OCI-LY1 (cell line): Measurements from ENCODE around the gene MSH6.

Experiments
- H2AFZ ChIP-seq: fragments of 200-600 bp; sonication (generic), shearing (Covaris generic); 2 replicates; pipeline ENCODE4 v1.6.0; 2014; ENCODE audit warnings: antibody characterized with exemption, mild to moderate bottlenecking, low read length
- H3F3A ChIP-seq: fragments of 200-600 bp; sonication (generic), shearing (Covaris generic); 2 replicates; pipeline ENCODE4 v1.6.0; 2014; ENCODE audit warnings: mild to moderate bottlenecking, antibody characterized with exemption, low read length, moderate library complexity; ENCODE audit not compliant: insufficient read depth
- H3K27ac ChIP-seq: fragments of 200-600 bp; sonication (generic); 2 replicates; pipeline ENCODE4 v1.5.1; 2014; ENCODE audit warnings: low read length, mixed run types, mild to moderate bottlenecking, low read depth; ENCODE audit not compliant: poor library complexity, severe bottlenecking
- H3K27me3 ChIP-seq: fragments of 200-600 bp; sonication (generic); 2 replicates; pipeline ENCODE4 v1.6.0; 2014; ENCODE audit warnings: antibody characterized with exemption, mild to moderate bottlenecking, low read length, moderate library complexity; ENCODE audit not compliant: insufficient read depth
- H3K36me3 ChIP-seq: fragments of 200-600 bp; sonication (generic); 2 replicates; pipeline ENCODE4 v1.6.1; 2014; ENCODE audit warnings: mild to moderate bottlenecking, antibody characterized with exemption, low read length, moderate library complexity, mixed read lengths; ENCODE audit not compliant: insufficient read depth
- H3K4me1 ChIP-seq: fragments of 200-600 bp; sonication (generic); 2 replicates; pipeline ENCODE4 v1.5.1; 2014; ENCODE audit warnings: mild to moderate bottlenecking, low read length, moderate library complexity; ENCODE audit not compliant: insufficient read depth, severe bottlenecking
- H3K4me2 ChIP-seq: fragments of 200-600 bp; sonication (generic), shearing (Covaris generic); 2 replicates; pipeline ENCODE4 v1.6.1; 2014; ENCODE audit warnings: low read length
- H3K4me3 ChIP-seq: fragments of 200-600 bp; sonication (generic); 2 replicates; pipeline ENCODE4 v1.5.1; 2014; ENCODE audit warnings: low read length, low read depth, mild to moderate bottlenecking, mixed read lengths; ENCODE audit not compliant: poor library complexity, severe bottlenecking
- H3K79me2 ChIP-seq: fragments of 200-600 bp; shearing (Covaris generic); 2 replicates; pipeline ENCODE4 v1.6.1; 2016; ENCODE audit warnings: mixed run types, low read length, mixed read lengths; ENCODE audit not compliant: insufficient read depth
- H3K9ac ChIP-seq: fragments of 200-600 bp; sonication (generic), shearing (Covaris generic); 2 replicates; pipeline ENCODE4 v1.6.1; 2014; ENCODE audit warnings: mild to moderate bottlenecking, low read length, mixed read lengths
- H3K9me2 ChIP-seq: fragments of 200-600 bp; sonication (generic), shearing (Covaris generic); 2 replicates; pipeline ENCODE4 v1.6.1; 2014; ENCODE audit warnings: low read depth, mild to moderate bottlenecking, low read length, mixed read lengths
- H3K9me3 ChIP-seq: fragments of 200-600 bp; shearing (Covaris generic); 2 replicates; pipeline ENCODE4 v1.6.1; 2014; ENCODE audit warnings: low read length, mixed read lengths
- H4K20me1 ChIP-seq: fragments of 200-600 bp; sonication (generic), shearing (Covaris generic); 2 replicates; pipeline ENCODE4 v1.6.0; 2016; ENCODE audit warnings: mild to moderate bottlenecking, low read length; ENCODE audit not compliant: insufficient read depth
- EZH2 ChIP-seq: fragments of 200-600 bp; sonication (generic), shearing (Covaris generic); IDR thresholded peaks from 2 replicates; pipeline ENCODE4 v1.8.0; 2017; ENCODE audit warnings: borderline replicate concordance, mixed run types, mild to moderate bottlenecking, antibody characterized with exemption, low read length, moderate library complexity, mixed read lengths
- TF ChIP-seq, protein P1 (sequence below): fragments of 200-600 bp; sonication (generic), shearing (Covaris generic); IDR thresholded peaks from 2 replicates; pipeline ENCODE4 v1.5.1; 2017; ENCODE audit warnings: mild to moderate bottlenecking, antibody characterized with exemption, low read length, moderate library complexity, mixed read lengths

MSH6 gene

DNA sequence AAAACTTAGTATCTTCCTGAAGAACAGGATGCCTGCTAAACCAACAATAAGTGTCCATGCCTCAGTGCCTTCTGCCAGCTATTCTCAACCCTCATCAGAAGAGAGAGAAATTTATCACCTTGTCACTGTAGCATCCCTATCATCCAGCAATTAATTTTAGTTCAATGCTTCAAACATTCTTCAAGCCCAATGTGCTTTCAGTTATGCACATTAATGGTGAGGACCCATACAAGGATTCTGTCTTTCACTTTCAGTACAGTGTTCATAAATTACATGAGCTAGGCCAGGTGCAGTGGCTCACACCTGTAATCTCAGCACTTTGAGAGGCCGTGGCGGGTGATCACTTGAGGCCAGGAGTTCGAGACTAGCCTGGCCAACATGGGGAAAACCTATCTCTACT, 47.0 kb upstream of the MSH6 start:
- no peaks in the 10 kb centered on the region for H3K27me3 ChIP-seq
- H4K20me1 ChIP-seq: no peaks in the 10 kb centered on the region
- peak overlapping the region; percentile 85 for H3K27ac ChIP-seq
- H3K36me3 ChIP-seq: peaks cover 70% of the 10 kb centered on the region
- H3K79me2 ChIP-seq: no peaks in the 10 kb centered on the region
- H3K4me2 ChIP-seq: peak overlapping the region; percentile 39; the same call in 1 of the 2 replicates
- H3K9me3 ChIP-seq: no peaks in the 10 kb centered on the region
- no peak overlapping the region for H2AFZ ChIP-seq
- TF ChIP-seq EZH2: no peak
- TF ChIP-seq, protein P1, sequence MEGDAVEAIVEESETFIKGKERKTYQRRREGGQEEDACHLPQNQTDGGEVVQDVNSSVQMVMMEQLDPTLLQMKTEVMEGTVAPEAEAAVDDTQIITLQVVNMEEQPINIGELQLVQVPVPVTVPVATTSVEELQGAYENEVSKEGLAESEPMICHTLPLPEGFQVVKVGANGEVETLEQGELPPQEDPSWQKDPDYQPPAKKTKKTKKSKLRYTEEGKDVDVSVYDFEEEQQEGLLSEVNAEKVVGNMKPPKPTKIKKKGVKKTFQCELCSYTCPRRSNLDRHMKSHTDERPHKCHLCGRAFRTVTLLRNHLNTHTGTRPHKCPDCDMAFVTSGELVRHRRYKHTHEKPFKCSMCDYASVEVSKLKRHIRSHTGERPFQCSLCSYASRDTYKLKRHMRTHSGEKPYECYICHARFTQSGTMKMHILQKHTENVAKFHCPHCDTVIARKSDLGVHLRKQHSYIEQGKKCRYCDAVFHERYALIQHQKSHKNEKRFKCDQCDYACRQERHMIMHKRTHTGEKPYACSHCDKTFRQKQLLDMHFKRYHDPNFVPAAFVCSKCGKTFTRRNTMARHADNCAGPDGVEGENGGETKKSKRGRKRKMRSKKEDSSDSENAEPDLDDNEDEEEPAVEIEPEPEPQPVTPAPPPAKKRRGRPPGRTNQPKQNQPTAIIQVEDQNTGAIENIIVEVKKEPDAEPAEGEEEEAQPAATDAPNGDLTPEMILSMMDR: no peak
- peaks cover 62% of the 10 kb centered on the region for H3K4me1 ChIP-seq
- peaks cover 4% of the 10 kb centered on the region; the same call in 1 of the 2 replicates for H3F3A ChIP-seq
- H3K9ac ChIP-seq: peak overlapping the region; percentile 42; the same call in 1 of the 2 replicates
- no peak overlapping the region for H3K4me3 ChIP-seq
- no peaks in the 10 kb centered on the region for H3K9me2 ChIP-seq

DNA sequence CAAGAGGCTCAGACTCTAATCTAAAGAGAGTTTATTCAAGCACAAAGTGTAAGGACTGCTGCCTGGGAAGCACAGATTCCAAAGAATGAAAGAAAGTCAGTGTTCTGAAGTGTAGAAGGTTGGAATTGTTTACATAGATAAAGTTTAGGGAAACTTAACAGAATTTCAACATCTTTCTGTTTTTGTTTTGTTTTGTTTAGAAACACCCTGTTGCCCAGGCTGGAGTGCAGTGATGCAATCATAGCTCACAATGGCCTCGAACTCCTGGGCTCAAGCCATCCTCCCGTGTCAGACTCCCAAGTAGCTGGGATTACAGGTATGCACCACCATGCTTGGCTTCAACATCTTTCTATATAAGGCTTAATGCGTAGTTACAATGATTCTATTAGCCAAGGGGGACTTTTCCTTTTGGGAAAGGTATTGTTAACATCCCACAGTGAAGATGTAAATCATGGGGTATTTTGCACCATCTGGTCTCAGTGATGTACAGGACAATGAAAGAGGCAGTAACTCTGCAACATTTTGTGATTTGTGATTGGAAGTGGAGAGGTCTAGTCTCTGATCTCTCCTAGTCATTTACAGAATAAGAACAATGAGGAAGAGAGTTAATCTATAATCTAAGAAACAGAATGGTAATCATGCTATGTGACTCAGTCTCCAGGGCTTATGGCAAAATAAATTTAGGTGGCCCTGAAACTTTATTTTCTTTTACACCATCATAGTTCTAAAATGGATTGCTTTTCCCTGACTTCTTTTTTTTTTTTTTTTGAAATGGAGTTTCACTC, 45.6 kb upstream of the MSH6 start:
- peaks cover 71% of the 10 kb centered on the region for H3K36me3 ChIP-seq
- TF ChIP-seq, protein P1: no peak
- TF ChIP-seq EZH2: no peak
- peak overlapping the region; percentile 5 for H3K27ac ChIP-seq
- H3K79me2 ChIP-seq: no peaks in the 10 kb centered on the region
- H2AFZ ChIP-seq: no peak overlapping the region
- H4K20me1 ChIP-seq: no peaks in the 10 kb centered on the region
- no peak overlapping the region for H3K4me2 ChIP-seq
- peaks cover 4% of the 10 kb centered on the region; the same call in 1 of the 2 replicates for H3F3A ChIP-seq
- peaks cover 71% of the 10 kb centered on the region for H3K4me1 ChIP-seq
- no peaks in the 10 kb centered on the region for H3K9me2 ChIP-seq
- H3K9ac ChIP-seq: no peak overlapping the region
- H3K4me3 ChIP-seq: no peak overlapping the region
- H3K9me3 ChIP-seq: no peaks in the 10 kb centered on the region
- no peaks in the 10 kb centered on the region for H3K27me3 ChIP-seq

DNA sequence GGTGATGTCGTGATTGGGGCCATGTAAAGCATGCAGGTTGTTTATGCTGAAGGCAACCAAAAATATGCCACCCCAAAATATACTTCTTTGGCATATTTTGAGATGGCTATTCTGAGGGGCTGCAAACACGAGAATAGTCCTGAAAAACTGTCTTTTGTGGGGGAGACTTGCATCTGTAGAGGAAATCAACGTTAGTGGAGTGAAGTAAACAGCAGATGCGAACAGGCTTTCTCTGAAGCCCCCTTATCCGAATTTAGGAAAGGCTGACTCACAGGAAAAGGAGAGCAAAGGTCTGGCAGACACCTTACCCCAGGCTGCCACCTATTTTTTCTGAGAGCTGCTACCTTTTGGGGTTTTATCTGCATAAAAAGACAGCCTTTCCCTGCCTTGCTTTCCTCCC, 44.6 kb upstream of the MSH6 start:
- Histone ChIP-seq H3K79me2 (no peaks in the 10 kb centered on the region), H3F3A (peaks cover 4% of the 10 kb centered on the region; the same call in 1 of the 2 replicates), H3K4me2 (no peak overlapping the region), H3K27me3 (no peaks in the 10 kb centered on the region), H3K9ac (no peak overlapping the region; the same call in 1 of the 2 replicates), H3K9me3 (no peaks in the 10 kb centered on the region), H3K27ac (peak overlapping the region; percentile 68), H3K4me3 (no peak overlapping the region), H3K36me3 (peaks cover 75% of the 10 kb centered on the region), H2AFZ (no peak overlapping the region), H3K4me1 (peaks cover 80% of the 10 kb centered on the region), H3K9me2 (no peaks in the 10 kb centered on the region), H4K20me1 (no peaks in the 10 kb centered on the region)
- TF ChIP-seq, protein P1: no peak
- TF ChIP-seq EZH2: no peak
